IMR-90 (cell line): ENCODE results near the gene CTDSPL. TPM values are rescaled to one million over a fixed set of nuclear protein-coding genes. Genes with fewer than 3 reads are reported as not detected.
A peak's percentile ranks its signal among the peaks of the same experiment; 100 is the strongest.

Experiments
- ATAC-seq: fragments of 200-7000 bp; cut with Tn5 transposase; 2 replicates; pipeline ENCODE4 v1.9.1; 2020; ENCODE audit warnings: low read depth, mild to moderate bottlenecking, moderate library complexity
- BruUV-seq: library from RNA; stranded (reverse); fragments of 400-500 nt; replicated peaks from 2 replicates; lab custom pipeline; 2021; lab: Mats Ljungman, UMichigan
- CTCF ChIA-PET: fragments of 300-600 bp; formaldehyde crosslinking; extraction: SDS; loops from one replicate; lab custom pipeline; 2021; ENCODE audit warnings: antibody characterized with exemption; lab: Yijun Ruan, JAX
- POLR2A ChIA-PET: fragments of 300-600 bp; sonication (Branson Sonifier 250); formaldehyde crosslinking; loops from one replicate; lab custom pipeline; 2022; ENCODE audit warnings: antibody characterized with exemption; ENCODE audit not compliant: unreplicated experiment; lab: Charles Lee
- DNase-seq: peaks from one replicate; pipeline ENCODE4 v3.0.0; 2013
- H2AFZ ChIP-seq: replicated peaks from 2 replicates; pipeline ENCODE3; 2013; ENCODE audit warnings: low read length, mild to moderate bottlenecking; ENCODE audit not compliant: poor library complexity
- H2AK5ac ChIP-seq: 2 replicates; pipeline ENCODE4 v1.6.1; 2013; ENCODE audit warnings: low read depth, low read length, inconsistent platforms
- H2AK9ac ChIP-seq: replicated peaks from 2 replicates; pipeline ENCODE3; 2013; ENCODE audit warnings: mild to moderate bottlenecking, low read depth, low read length, moderate library complexity; ENCODE audit not compliant: poor library complexity
- H2BK120ac ChIP-seq: 2 replicates; pipeline ENCODE4 v1.6.1; 2013; ENCODE audit warnings: low read depth, low read length, inconsistent platforms
- H2BK15ac ChIP-seq: 3 replicates; pipeline ENCODE4 v1.6.1; 2013; ENCODE audit warnings: low read depth, low read length, inconsistent platforms
- H2BK20ac ChIP-seq: 2 replicates; pipeline ENCODE4 v1.6.1; 2013; ENCODE audit warnings: low read depth, mild to moderate bottlenecking, inconsistent platforms, low read length, moderate library complexity
- H2BK5ac ChIP-seq: 2 replicates; pipeline ENCODE4 v1.6.1; 2013; ENCODE audit warnings: mild to moderate bottlenecking, low read depth, low read length, inconsistent platforms; ENCODE audit not compliant: poor library complexity, severe bottlenecking
- H3K14ac ChIP-seq: replicated peaks from 2 replicates; pipeline ENCODE4 v1.6.1; 2013; ENCODE audit warnings: low read depth, low read length, inconsistent platforms
- H3K18ac ChIP-seq: 2 replicates; pipeline ENCODE4 v1.6.1; 2013; ENCODE audit warnings: low read depth, low read length, control low read depth
- H3K23ac ChIP-seq: 2 replicates; pipeline ENCODE4 v1.6.1; 2013; ENCODE audit warnings: low read depth, low read length, inconsistent platforms
- H3K27ac ChIP-seq: 2 replicates; pipeline ENCODE4 v1.5.1; 2013; ENCODE audit warnings: mild to moderate bottlenecking, control low read depth, low read length; ENCODE audit not compliant: insufficient read depth
- H3K27me3 ChIP-seq: 2 replicates; pipeline ENCODE4 v1.6.1; 2013; ENCODE audit warnings: low read length; ENCODE audit not compliant: control insufficient read depth, insufficient read depth
- H3K36me3 ChIP-seq: 2 replicates; pipeline ENCODE4 v1.6.1; 2013; ENCODE audit warnings: low read length, mixed read lengths; ENCODE audit not compliant: control insufficient read depth, insufficient read depth
- H3K4ac ChIP-seq: 2 replicates; pipeline ENCODE4 v1.6.1; 2013; ENCODE audit warnings: low read depth, low read length, inconsistent platforms
- H3K4me1 ChIP-seq: 2 replicates; pipeline ENCODE4 v1.6.1; 2013; ENCODE audit warnings: low read length, mixed read lengths; ENCODE audit not compliant: control insufficient read depth, insufficient read depth
- H3K4me2 ChIP-seq: 2 replicates; pipeline ENCODE4 v1.6.1; 2013; ENCODE audit warnings: low read depth, mild to moderate bottlenecking, control low read depth, low read length, moderate library complexity
- H3K4me3 ChIP-seq: 2 replicates; pipeline ENCODE4 v1.5.1; 2013; ENCODE audit warnings: low read depth, mild to moderate bottlenecking, control low read depth, low read length, moderate library complexity; ENCODE audit not compliant: insufficient read depth
- H3K56ac ChIP-seq: 2 replicates; pipeline ENCODE4 v1.6.1; 2013; ENCODE audit warnings: low read length, inconsistent platforms; ENCODE audit not compliant: insufficient read depth; ENCODE audit errors: extremely low read depth
- H3K79me1 ChIP-seq, 2 experiments: 2 replicates each; pipeline ENCODE4 v1.6.1; 2013; ENCODE audit warnings: low read length in 2 of 2, inconsistent platforms in 1 of 2, low read depth in 1 of 2
- H3K9ac ChIP-seq: 2 replicates; pipeline ENCODE4 v1.6.1; 2013; ENCODE audit warnings: low read depth, low read length, control low read depth
- H3K9me1 ChIP-seq: 2 replicates; pipeline ENCODE4 v1.6.1; 2013; ENCODE audit warnings: low read length, inconsistent platforms; ENCODE audit not compliant: insufficient read depth
- H3K9me3 ChIP-seq: 2 replicates; pipeline ENCODE4 v1.6.1; 2013; ENCODE audit warnings: low read length; ENCODE audit not compliant: control insufficient read depth, insufficient read depth
- H4K20me1 ChIP-seq: 2 replicates; pipeline ENCODE4 v1.6.1; 2013; ENCODE audit warnings: low read length, inconsistent platforms; ENCODE audit not compliant: insufficient read depth
- H4K5ac ChIP-seq: 2 replicates; pipeline ENCODE4 v1.6.1; 2013; ENCODE audit warnings: mild to moderate bottlenecking, low read depth, low read length, control low read depth
- H4K8ac ChIP-seq, 2 experiments: 2 replicates each; pipeline ENCODE4 v1.6.1; 2013; ENCODE audit warnings: low read depth in 2 of 2, low read length in 2 of 2, control low read depth in 1 of 2, inconsistent platforms in 1 of 2
- H4K91ac ChIP-seq: 2 replicates; pipeline ENCODE4 v1.6.1; 2013; ENCODE audit warnings: low read depth, low read length, inconsistent platforms; ENCODE audit not compliant: insufficient read depth
- BHLHE40 ChIP-seq: fragments of 150-350 bp; IDR thresholded peaks from 2 replicates; pipeline ENCODE4 v1.6.1; 2016; ENCODE audit warnings: mild to moderate bottlenecking, low read depth, low read length
- FOS ChIP-seq: fragments of 150-350 bp; IDR thresholded peaks from 2 replicates; pipeline ENCODE4 v1.6.1; 2016; ENCODE audit warnings: low read depth, low read length
- MAZ ChIP-seq: IDR thresholded peaks from 2 replicates; pipeline ENCODE4 v1.6.1; 2012; ENCODE audit warnings: low read depth, mild to moderate bottlenecking, low read length, improper control_type of control experiment, moderate library complexity, borderline replicate concordance
- RCOR1 ChIP-seq: IDR thresholded peaks from 2 replicates; pipeline ENCODE4 v1.6.1; 2012; ENCODE audit warnings: mild to moderate bottlenecking, low read length, improper control_type of control experiment; ENCODE audit not compliant: insufficient replicate concordance
- SMC3 ChIP-seq: fragments of 150-350 bp; IDR thresholded peaks from 2 replicates; pipeline ENCODE4 v1.6.1; 2016; ENCODE audit warnings: low read depth, mild to moderate bottlenecking, antibody characterized with exemption, low read length, moderate library complexity
- WGBS, 2 experiments: methylation state at CpG; one replicate each; pipeline versions ENCODE4 v1.1.5 to v1.1.7; 2013; ENCODE audit warnings: missing lambda C conversion rate in 2 of 2; ENCODE audit not compliant: insufficient read length in 1 of 2; ENCODE audit errors: extremely low coverage in 2 of 2; 5-methylcytosine and 5-hydroxymethylcytosine counted together
- dilution Hi-C: fragments of 300-500 bp; cut with HindIII; formaldehyde crosslinking; loops from one replicate; pipeline ENCODE4 v1.14.3; 2018; ENCODE audit warnings: low sequenced_read_pairs; ENCODE audit not compliant: unreplicated experiment
- in situ Hi-C: fragments of 300-500 bp; cut with MboI; formaldehyde crosslinking; loops from 3 replicates; pipeline ENCODE4 v1.14.3; 2019; ENCODE audit warnings: low sequenced_read_pairs, inconsistent platforms, mixed read lengths
- intact Hi-C: fragments of 100-400 bp; cut with micrococcal nuclease; formaldehyde crosslinking; loops from 2 replicates; pipeline ENCODE4 v1.10.0; 2022
- polyA plus RNA-seq, 3 experiments: library from polyadenylated mRNA; depleted of rRNA; stranded (reverse); fragments of >200 nt; gene quantifications; 2 replicates each; pipeline ENCODE4 v1.2.3, GENCODE V29; 2012; ENCODE audit warnings: low replicate concordance in 1 of 3
- total RNA-seq: library from RNA; depleted of rRNA; stranded (reverse); fragments of >200 nt; gene quantifications from 2 replicates; pipeline ENCODE4 v1.2.3, GENCODE V29; 2012

The CTDSPL gene
- total and polyA plus RNA-seq, 2 of the 4 experiments (the other 2 are of a cell fraction) = 24.5 to 29.0 TPM

- BruUV-seq = no TSS peak
- Histone ChIP-seq H2BK15ac (peak overlapping the region; percentile 96; the same call in 2 of the 3 replicates), H4K8ac (peak overlapping the region; percentile 63 to 86), H3K27ac (peak overlapping the region; percentile 94), H3K4ac (peak overlapping the region; percentile 97), H2AK5ac (peak overlapping the region; percentile 90), H3K14ac (peak overlapping the region; percentile 88), H3K9ac (peak overlapping the region; percentile 29), H3K4me1 (peaks cover 18% of the 10 kb centered on the region), H4K20me1 (peaks cover 10% of the 10 kb centered on the region; the same call in 1 of the 2 replicates), H3K36me3 (no peaks in the 10 kb centered on the region), H3K23ac (peak overlapping the region; percentile 81), H2BK20ac (peak overlapping the region; percentile 97), H3K9me3 (no peaks in the 10 kb centered on the region), H3K4me3 (no peak overlapping the region), H3K18ac (peak overlapping the region; percentile 88), H3K9me1 (peaks cover 22% of the 10 kb centered on the region), H4K91ac (peak overlapping the region; percentile 87), H3K56ac (peak overlapping the region; percentile 88), H2AFZ (no peak overlapping the region), H3K4me2 (peak overlapping the region; percentile 61), H3K27me3 (no peaks in the 10 kb centered on the region), H2BK120ac (peak overlapping the region; percentile 92), H3K79me1 (peaks cover 36 to 67% of the 10 kb centered on the region in 2 experiments), H2AK9ac (peak overlapping the region; percentile 6), H4K5ac (peak overlapping the region; percentile 77), H2BK5ac (peak overlapping the region; percentile 87)
- CTCF ChIA-PET = interaction anchor here (0.6 to 1.4 kb wide), 3 partner anchors 10 to 153 kb away, joined by 3 to 5 read pairs (median 4); no protein-coding TSS in a partner anchor
- in situ Hi-C loops (no loop called here), dilution Hi-C loops (no loop called here), intact Hi-C loops (loop anchor here (1.0 kb wide), 1 partner anchor 10 kb away; no protein-coding TSS in a partner anchor)
- no CpG with 5 or more reads among the region's 9 CpGs for WGBS, 2 experiments
- ATAC-seq (peak; percentile 94), DNase-seq (peak; percentile 95)
- POLR2A ChIA-PET = interaction anchor here (0.6 kb wide), 2 partner anchors 10 to 222 kb away, joined by 3 to 6 read pairs; no protein-coding TSS in a partner anchor
- peak; percentile 55 for TF ChIP-seq RCOR1
- no peak for TF ChIP-seq FOS
- TF ChIP-seq MAZ = 0 out of 2 replicates have a peak, but pooled peaks have one; percentile 23
- no peak for TF ChIP-seq SMC3
- peak; percentile 36; the same call in 1 of the 2 replicates for TF ChIP-seq BHLHE40
Measured at GRCh38 chr3:37935756-37936666, 74.3 kb downstream of the CTDSPL start.
